Upper lobe of left lung (tissue), 4 donors: ENCODE results near the gene SETD5.

Source experiments
- CTCF ChIP-seq, 6 experiments: fragments of 450-650 bp in 4 of 6; fragments of 200-600 bp in 2 of 6; sonication (generic) in 2 of 6; IDR thresholded peaks; one replicate each; pipeline ENCODE4 v1.5.1; 2016 to 2019; ENCODE audit warnings: antibody characterized with exemption in 6 of 6
- POLR2A ChIP-seq, 4 donors: fragments of 450-650 bp; IDR thresholded peaks; one replicate each; pipeline ENCODE4 v1.5.1; 2016 to 2017; ENCODE audit warnings: antibody characterized with exemption in 4 of 4, mild to moderate bottlenecking in 2 of 4

- no peak for TF ChIP-seq CTCF (IDR thresholded peaks at IDR 0.05)
- no peak for TF ChIP-seq POLR2A (IDR thresholded peaks at IDR 0.05)
These were observed 23.9 kb upstream of the SETD5 start for GRCh38 chr3:9373465-9373864.
